ENCODE data around the gene ATP5PO.

ATP5PO gene

DNA sequence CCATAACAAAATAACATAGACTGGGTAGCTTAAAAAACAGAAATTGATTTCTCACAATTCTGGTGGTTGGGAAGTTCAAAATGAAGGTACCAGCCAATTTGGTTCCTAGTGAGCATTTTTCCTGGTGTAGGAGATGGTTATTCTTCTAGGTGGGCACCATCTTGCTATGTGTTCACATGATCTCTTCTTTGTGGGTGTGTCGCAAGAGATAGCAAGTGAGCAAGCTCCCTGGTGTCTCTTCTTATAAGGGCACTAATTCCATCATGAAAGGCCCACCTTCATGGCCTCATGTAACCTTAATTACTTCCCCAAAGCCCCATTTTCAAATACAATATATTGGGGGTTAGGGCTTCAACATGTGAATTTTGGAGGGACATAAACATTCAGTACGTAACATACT lies 38.8 kb upstream of the ATP5PO start:
- TF ChIP-seq CTCF (IDR thresholded peaks at IDR 0.05; ENCODE audit: low read depth, low read length) = no peak
- DNase-seq (ENCODE audit: extremely low read depth, low read depth) = no peak

GRCh38 chr21:33951276-33952178 lies 35.9 kb upstream of the ATP5PO start:
- TF ChIP-seq CTCF (IDR thresholded peaks at IDR 0.05; ENCODE audit: low read depth, low read length) = no peak
- no peak for DNase-seq (ENCODE audit: extremely low read depth, low read depth)

GRCh38 chr21:33950431-33951079 lies 35.0 kb upstream of the ATP5PO start:
- TF ChIP-seq CTCF (IDR thresholded peaks at IDR 0.05; ENCODE audit: low read depth, low read length) = no peak
- no peak for DNase-seq (ENCODE audit: extremely low read depth, low read depth)

DNA sequence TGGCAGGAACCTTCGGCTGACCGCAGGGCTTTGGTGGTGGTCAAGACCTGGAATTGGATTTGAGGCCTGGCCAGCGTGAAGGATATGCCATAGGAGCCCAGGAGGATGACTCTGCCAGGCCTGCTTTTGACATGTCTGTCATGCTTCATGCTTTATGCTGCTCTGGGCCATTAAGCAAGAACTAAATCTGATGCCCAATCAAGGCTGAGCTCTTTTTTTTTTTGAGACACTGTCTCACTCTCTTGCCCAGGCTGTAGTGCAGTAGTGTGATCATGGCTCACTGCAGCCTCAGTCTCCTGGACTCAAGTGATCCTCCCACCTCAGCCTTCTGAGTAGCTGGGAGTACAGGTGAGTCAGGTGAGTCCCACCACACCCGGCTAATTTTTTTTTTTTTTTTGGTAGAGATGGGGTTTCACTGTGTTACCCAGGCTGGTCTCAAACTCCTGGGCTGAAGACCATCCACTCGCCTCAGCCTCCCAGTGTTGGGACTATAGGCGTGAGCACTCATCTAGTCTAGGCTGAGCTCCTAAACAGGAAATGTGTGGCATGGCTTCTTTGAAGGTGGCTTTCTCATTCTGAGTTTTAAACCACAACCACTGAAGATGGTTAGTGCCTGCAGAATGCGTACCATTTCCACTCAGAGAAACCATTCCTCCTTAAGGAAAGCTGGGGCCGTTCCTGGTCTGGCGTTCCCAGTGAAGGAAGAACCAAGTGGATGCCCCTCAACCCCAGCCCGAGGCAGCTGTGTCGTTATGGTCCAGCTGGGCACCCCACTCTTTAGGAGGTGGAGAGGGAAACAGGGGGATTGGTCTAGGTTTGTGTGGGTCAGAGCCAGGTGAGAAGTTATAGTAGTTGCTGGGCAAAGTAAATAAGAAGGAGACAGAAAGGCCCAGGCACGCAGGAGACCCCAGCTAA lies 34.2 kb upstream of the ATP5PO start:
- TF ChIP-seq CTCF (IDR thresholded peaks at IDR 0.05; ENCODE audit: low read depth, low read length) = no peak
- DNase-seq (ENCODE audit: extremely low read depth, low read depth) = no peak

DNA sequence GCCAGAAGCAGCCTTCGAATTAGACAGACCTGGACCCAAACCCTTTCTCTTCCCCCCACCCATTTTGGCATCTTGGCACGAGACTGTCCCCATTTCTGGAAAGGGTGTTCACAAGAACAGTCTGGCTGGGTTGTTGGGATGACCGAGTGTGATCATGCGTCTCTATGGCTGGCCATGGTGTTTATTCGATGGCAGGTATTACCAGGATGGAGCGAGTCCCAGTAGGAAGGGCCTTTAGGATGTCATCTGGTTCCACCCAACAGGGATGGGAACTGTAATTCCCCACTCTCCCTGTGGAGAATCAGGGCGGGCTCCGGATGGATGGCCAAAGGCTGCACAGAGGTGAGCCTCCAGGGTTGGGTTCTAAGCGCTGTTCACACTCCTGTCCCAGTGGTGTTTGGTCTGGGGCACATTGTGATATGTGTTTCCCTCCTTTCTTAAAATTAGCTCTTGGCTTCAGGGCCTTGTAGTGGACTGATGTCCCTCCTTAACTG lies 33.4 kb upstream of the ATP5PO start:
- no peak for TF ChIP-seq CTCF (IDR thresholded peaks at IDR 0.05; ENCODE audit: low read depth, low read length)
- DNase-seq (ENCODE audit: extremely low read depth, low read depth) = no peak

- DNase-seq (ENCODE audit: extremely low read depth, low read depth) = no peak
- no peak for TF ChIP-seq CTCF (IDR thresholded peaks at IDR 0.05; ENCODE audit: low read depth, low read length)
Observed at GRCh38 chr21:33948096-33948950, 32.7 kb upstream of the ATP5PO start.

Measured in AG09319 (cell line).